Measurements from ENCODE around the gene PYHIN1.

The PYHIN1 gene

DNA sequence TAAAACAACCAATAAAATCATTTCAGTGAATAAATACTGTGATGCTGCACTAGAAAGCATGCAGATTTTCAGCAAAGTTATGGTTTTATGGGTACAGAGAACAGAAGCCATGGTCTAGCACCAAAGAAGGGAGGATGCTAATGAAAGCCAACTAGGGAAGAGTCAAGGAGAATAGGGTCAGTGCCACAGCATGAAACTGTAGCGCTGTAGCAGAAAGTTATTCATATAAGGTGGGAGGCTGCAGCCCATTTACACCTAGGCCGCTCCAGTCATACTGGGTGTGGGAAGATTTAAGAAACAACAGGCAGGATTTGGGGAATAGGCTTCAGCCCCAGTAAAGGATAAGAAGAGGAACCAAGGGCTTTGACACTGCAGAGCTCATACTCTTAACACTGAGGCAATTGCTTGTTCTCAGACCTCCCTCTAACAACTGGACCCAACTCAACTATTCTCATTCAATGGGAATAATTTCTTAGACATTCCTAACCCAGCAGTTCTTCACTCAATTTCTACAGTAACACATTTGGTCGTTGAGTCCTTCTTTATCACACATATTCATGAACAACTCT lies 82.7 kb downstream of the PYHIN1 start:
- DNase-seq (ENCODE audit: low read depth, low spot score) = no peak

DNA sequence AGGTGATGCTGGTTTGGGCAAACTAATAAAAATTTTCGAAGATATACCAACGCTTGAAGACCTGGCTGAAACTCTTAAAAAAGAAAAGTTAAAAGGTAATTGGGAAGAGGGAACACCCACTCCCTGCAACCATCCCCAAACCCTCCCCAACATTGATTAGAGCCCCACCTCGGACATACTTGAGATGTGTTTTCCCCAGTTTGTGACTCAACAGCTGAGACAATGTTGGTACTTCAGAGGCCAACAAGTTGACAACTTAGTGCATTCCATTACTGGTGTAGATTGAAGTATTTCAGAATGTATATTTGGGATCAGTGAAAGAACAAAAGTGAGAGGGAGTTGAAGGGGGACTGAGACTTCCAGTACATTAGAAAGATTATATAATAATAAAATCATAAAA lies 83.5 kb downstream of the PYHIN1 start:
- no peak for DNase-seq (ENCODE audit: low read depth, low spot score)

DNA sequence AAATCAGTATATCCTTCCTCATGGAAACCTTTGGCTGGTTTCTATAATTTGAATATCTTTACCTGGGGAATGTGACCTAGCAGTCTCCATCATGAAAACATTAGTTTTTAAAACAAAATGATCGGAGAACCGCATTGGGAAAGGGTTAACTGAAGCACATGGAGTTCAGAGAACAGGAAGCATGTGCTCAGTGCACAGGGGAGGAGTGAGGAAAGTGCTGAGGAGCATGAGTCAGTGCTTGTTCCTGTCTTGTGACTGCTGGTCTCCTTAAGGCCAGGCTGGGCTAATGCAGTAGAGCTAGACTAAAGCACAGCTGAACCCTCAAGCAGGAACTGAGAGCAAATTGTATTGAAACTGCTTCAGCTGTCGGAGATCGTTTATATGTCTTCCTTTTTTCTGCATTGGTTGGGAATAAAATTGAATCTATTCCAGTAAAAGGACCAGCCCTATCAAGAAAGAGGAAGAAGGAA lies 84.1 kb downstream of the PYHIN1 start:
- no peak for DNase-seq (ENCODE audit: low read depth, low spot score)

DNA sequence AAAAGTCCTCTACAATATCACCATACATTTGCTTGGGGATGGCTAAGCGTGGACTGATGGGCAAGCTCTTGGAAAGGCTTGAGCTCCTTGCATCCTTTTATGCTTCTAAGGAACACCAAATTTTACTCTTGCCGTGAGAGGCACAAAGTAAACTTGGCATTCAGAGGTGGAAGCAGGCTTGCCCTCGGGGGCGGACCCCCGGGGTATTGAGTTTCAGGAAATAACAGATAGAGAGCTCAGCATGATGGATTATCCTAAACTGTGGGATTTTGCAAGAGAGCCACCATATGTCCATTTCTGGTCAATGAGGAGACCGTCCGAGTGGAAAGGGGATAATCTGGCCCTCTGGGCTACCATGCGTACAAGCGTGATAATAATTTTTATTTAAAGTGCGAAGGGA lies 92.4 kb downstream of the PYHIN1 start:
- no peak for DNase-seq (ENCODE audit: low read depth, low spot score)

DNA sequence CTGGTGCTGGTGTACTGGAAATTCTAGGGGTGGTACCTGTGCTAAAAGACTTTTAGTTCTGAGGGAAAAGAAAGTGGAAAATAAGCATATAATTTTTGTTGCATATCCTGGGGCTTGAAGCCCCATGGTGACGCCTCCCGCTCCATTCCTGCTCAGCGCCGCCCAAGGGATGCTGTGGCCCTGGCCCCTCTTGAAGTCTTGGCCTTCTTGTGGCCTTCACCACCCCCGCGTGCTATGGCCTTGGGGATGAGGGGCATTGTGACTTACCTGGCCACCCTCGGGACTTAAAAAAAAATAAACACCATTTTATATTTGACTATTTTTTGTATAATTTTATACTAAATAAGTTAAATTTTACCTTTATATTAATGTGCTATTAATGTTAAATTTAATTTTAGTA lies 93.7 kb downstream of the PYHIN1 start:
- DNase-seq (ENCODE audit: low read depth, low spot score) = no peak
